Right hindlimb (tissue), 1 donor: Measurements from ENCODE around the gene BRSK2.

Experiments
- DNase-seq: peaks from one replicate; pipeline ENCODE4 v3.0.0-alpha.2; 2018

Gene BRSK2

GRCh38 chr11:1377231-1377780, 12.4 kb upstream of the BRSK2 start:
- peak; percentile 12 for DNase-seq

GRCh38 chr11:1381793-1382425, 7.8 kb upstream of the BRSK2 start:
- peak; percentile 9 for DNase-seq

GRCh38 chr11:1382429-1382828, 7.3 kb upstream of the BRSK2 start:
- no peak for DNase-seq

GRCh38 chr11:1382831-1383607, 6.7 kb upstream of the BRSK2 start:
- DNase-seq, result peak; percentile 86

GRCh38 chr11:1384199-1384970, 5.3 kb upstream of the BRSK2 start:
- no peak for DNase-seq

- DNase-seq, result no peak
These were observed 2.2 kb upstream of the BRSK2 start for GRCh38 chr11:1387521-1387920.

GRCh38 chr11:1387961-1388762, 1.6 kb upstream of the BRSK2 start:
- DNase-seq, result peak; percentile 24

- DNase-seq, result no peak
These were observed 1.0 kb upstream of the BRSK2 start for GRCh38 chr11:1388763-1389102.

GRCh38 chr11:1389103-1389931, 417 bp upstream of the BRSK2 start:
- peak; percentile 97 for DNase-seq

GRCh38 chr11:1390569-1391164, 933 bp downstream of the BRSK2 start:
- peak; percentile 45 for DNase-seq

GRCh38 chr11:1391165-1392075, 1.7 kb downstream of the BRSK2 start:
- DNase-seq, result no peak

- DNase-seq, result no peak
These were observed 2.4 kb downstream of the BRSK2 start for GRCh38 chr11:1392111-1392510.

GRCh38 chr11:1392561-1392960, 2.8 kb downstream of the BRSK2 start:
- DNase-seq, result no peak

- no peak for DNase-seq
These were observed 3.4 kb downstream of the BRSK2 start for GRCh38 chr11:1393038-1393710.

- no peak for DNase-seq
These were observed 5.4 kb downstream of the BRSK2 start for GRCh38 chr11:1394936-1395772.

- DNase-seq, result no peak
These were observed 6.1 kb downstream of the BRSK2 start for GRCh38 chr11:1395773-1396374.

GRCh38 chr11:1396375-1396841, 6.7 kb downstream of the BRSK2 start:
- DNase-seq, result no peak
